ENCODE data around the gene FAM222A. TPM values are rescaled to one million over a fixed set of nuclear protein-coding genes. Genes with fewer than 3 reads are reported as not detected.

FAM222A gene
- polyA plus RNA-seq, 1 donor: 6.3 TPM

DNA sequence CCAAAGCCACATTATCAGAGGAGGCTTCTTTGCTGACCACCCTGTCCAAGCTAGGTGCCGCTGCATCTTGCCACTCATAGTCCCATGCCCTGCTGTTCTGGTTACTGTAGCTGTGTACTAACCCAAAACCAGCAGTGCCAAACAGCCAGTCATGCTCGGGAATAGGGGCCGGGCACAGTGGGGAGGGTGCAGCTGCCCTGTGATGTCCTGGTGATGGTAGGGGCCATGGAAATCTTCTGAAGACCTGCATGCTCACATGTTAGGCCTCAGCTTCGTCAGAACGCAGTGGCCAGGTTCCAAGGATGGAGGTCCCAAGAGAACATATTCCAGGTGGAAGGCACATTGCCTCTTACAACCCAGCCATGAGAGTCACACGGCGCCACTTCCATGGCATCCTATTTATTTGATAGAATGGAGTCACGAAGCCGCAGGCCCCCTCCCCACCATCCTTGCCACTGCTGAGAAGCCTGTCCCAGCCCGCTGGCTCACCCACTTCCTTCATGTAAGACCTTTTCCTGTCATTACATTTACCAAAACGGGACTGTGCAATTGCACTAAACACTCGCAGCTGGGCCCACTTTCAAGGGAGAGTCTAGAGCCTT lies 48.5 kb downstream of the FAM222A start:
- DNase-seq: no peak
- H3K4me1 ChIP-seq (ENCODE audit: control insufficient read depth, insufficient read depth, low read length): no peaks in the 10 kb centered on the region
- H3K4me3 ChIP-seq (ENCODE audit: low read length): no peak overlapping the region
- H3K36me3 ChIP-seq (ENCODE audit: control insufficient read depth, insufficient read depth, low read length): no peaks in the 10 kb centered on the region
- no peak overlapping the region for H3K27ac ChIP-seq (ENCODE audit: low read length)
- no peaks in the 10 kb centered on the region for H3K9me3 ChIP-seq (ENCODE audit: control insufficient read depth, low read depth, low read length)
- WGBS (ENCODE audit: insufficient coverage, low lambda C conversion rate): 80% methylated on average over 1 of the region's 12 CpGs
- H3K27me3 ChIP-seq (ENCODE audit: control insufficient read depth, insufficient read depth, low read length): no peaks in the 10 kb centered on the region

DNA sequence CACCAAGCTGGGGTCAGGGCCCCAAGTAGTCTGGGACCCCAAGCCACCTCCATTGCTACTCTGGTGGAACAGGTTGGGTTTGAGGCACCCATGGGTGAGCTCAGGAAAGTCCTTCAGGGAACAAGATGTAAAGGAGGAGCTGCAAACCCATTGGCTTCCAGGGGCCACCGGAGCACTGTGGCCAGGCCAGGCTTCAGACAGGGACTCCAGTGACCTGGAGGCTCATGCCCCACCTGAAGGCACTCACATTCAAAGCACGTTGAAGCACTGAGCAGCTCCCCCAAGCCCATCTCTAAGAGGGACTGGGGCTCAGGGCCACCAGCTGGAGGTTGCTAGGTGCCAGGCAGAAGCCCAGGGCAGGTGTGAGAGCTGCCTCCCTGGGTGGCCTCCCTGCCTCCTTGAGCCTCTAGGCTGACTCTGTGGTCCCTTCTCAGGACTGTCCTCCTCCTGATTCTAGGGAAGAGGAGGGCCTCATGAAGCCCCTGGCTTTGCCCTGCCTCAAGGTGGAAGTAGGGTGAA lies 49.1 kb downstream of the FAM222A start:
- DNase-seq: no peak
- H3K27ac ChIP-seq (ENCODE audit: low read length): no peak overlapping the region
- WGBS (ENCODE audit: insufficient coverage, low lambda C conversion rate): no CpG with 5 or more reads among the region's 2 CpGs
- no peaks in the 10 kb centered on the region for H3K4me1 ChIP-seq (ENCODE audit: control insufficient read depth, insufficient read depth, low read length)
- no peaks in the 10 kb centered on the region for H3K9me3 ChIP-seq (ENCODE audit: control insufficient read depth, low read depth, low read length)
- no peak overlapping the region for H3K4me3 ChIP-seq (ENCODE audit: low read length)
- H3K36me3 ChIP-seq (ENCODE audit: control insufficient read depth, insufficient read depth, low read length): no peaks in the 10 kb centered on the region
- no peaks in the 10 kb centered on the region for H3K27me3 ChIP-seq (ENCODE audit: control insufficient read depth, insufficient read depth, low read length)

DNA sequence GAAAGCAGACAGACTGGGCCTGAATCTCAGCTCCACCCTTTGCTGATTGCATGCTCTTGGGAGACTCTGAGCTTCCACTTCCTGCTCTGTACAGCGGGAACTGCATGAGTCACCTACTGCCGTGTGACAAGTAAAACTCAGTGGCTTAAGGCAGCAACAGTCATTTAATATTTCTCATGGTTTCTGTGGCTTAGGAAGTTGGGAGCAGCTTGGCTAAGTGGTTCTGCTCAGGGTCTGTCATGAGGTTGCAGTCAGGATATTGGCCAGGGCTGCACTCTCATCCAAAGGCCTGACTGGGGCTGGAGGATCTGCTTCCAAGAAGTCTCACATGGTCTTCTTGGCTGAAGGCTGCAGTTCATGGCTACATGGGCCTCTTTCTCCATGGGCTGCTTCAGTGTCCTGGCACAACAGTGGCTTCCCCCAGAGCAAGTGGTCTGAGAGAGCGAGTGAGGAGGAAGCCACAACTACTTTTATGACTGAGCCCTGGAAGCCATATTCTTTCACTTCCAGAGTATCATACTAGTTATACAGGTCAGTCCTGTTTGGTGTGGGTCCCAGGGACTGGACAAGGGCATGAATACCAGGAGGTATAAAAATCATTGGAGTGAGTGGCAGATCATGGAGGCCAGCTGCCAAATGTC lies 49.7 kb downstream of the FAM222A start:
- no peaks in the 10 kb centered on the region for H3K9me3 ChIP-seq (ENCODE audit: control insufficient read depth, low read depth, low read length)
- H3K27ac ChIP-seq (ENCODE audit: low read length): no peak overlapping the region
- H3K4me1 ChIP-seq (ENCODE audit: control insufficient read depth, insufficient read depth, low read length): no peaks in the 10 kb centered on the region
- no peak overlapping the region for H3K4me3 ChIP-seq (ENCODE audit: low read length)
- no CpG with 5 or more reads among the region's 3 CpGs for whole genome bisulfite sequencing (ENCODE audit: insufficient coverage, low lambda C conversion rate)
- H3K36me3 ChIP-seq (ENCODE audit: control insufficient read depth, insufficient read depth, low read length): no peaks in the 10 kb centered on the region
- H3K27me3 ChIP-seq (ENCODE audit: control insufficient read depth, insufficient read depth, low read length): no peaks in the 10 kb centered on the region
- DNase-seq: no peak

DNA sequence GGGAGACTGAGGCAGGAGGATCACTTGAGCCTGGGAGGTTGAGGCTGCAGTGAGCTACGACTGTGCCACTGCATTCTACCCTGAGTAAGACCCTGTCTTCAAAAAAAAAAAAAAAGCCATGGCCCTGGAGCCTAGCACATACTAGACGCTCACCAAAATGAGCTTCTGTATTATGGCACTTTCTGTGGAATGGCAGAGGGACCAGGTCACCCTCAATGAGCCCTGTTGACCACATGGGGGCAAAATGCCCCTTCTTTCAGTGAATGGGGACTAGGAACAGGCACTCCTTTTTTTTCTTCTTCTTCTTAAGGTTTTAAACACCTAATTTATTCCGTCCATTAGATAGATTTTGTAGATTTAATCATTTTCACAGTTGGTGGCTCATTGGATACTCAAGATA lies 50.5 kb downstream of the FAM222A start:
- no peaks in the 10 kb centered on the region for H3K9me3 ChIP-seq (ENCODE audit: control insufficient read depth, low read depth, low read length)
- H3K4me1 ChIP-seq (ENCODE audit: control insufficient read depth, insufficient read depth, low read length): no peaks in the 10 kb centered on the region
- DNase-seq: no peak
- WGBS (ENCODE audit: insufficient coverage, low lambda C conversion rate): no CpG with 5 or more reads among the region's 3 CpGs
- H3K27me3 ChIP-seq (ENCODE audit: control insufficient read depth, insufficient read depth, low read length): no peaks in the 10 kb centered on the region
- H3K36me3 ChIP-seq (ENCODE audit: control insufficient read depth, insufficient read depth, low read length): no peaks in the 10 kb centered on the region
- H3K27ac ChIP-seq (ENCODE audit: low read length): no peak overlapping the region
- H3K4me3 ChIP-seq (ENCODE audit: low read length): no peak overlapping the region

DNA sequence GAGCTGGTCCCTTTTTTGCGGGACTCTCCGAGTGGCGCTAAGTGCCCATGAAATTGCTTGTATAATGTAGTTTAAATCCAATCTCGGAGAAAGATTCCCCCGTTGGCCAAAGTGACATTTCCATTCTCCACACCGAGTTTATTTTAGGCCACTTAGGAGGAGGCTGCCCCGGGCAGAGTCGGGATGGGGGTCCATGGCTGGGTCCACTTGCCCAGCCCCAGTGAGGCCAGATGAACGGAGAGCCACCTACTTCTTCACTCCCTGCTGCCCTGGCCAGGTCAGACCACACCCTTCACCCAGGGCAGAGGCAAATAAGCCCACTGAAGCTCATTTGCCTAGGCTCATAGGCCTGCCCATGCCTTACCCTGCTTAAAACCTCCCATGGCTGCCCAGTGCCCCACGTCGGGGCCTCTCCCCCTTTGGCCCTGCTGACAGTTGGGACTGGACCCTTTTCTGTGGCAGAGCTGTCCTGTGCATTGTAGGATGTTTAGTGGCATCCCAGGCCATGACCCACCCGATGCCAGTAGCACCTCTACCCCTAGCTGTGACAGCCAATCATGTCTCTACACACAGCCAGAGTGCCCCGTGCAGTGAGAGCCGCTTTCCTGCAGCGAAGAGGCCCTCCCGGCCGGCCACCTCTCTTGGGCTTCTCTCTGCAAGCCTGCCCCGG lies 51.3 kb downstream of the FAM222A start:
- no peaks in the 10 kb centered on the region for H3K27me3 ChIP-seq (ENCODE audit: control insufficient read depth, insufficient read depth, low read length)
- no peaks in the 10 kb centered on the region for H3K9me3 ChIP-seq (ENCODE audit: control insufficient read depth, low read depth, low read length)
- no peak overlapping the region for H3K27ac ChIP-seq (ENCODE audit: low read length)
- peaks cover 2% of the 10 kb centered on the region for H3K36me3 ChIP-seq (ENCODE audit: control insufficient read depth, insufficient read depth, low read length)
- H3K4me1 ChIP-seq (ENCODE audit: control insufficient read depth, insufficient read depth, low read length): no peaks in the 10 kb centered on the region
- no CpG with 5 or more reads among the region's 18 CpGs for WGBS (ENCODE audit: insufficient coverage, low lambda C conversion rate)
- no peak overlapping the region for H3K4me3 ChIP-seq (ENCODE audit: low read length)
- DNase-seq: no peak

DNA sequence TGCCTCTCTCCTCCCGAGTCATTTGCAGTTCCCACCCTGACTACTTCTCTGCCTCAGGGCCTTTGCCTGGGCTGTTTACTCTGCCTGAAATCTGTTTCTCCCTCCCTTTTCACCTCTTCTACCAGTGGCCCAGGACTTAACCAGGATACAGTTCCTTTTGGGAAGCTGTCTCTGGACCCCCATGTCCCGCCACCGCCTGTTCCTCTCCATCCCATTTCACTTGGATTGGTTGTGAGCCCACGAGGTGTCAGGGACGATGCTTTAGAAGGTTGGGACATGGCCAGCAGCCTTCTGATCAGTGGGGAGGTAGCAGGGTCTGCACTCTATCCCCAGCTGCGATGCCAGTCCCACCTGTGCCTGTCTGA lies 51.8 kb downstream of the FAM222A start:
- no CpG with 5 or more reads among the region's 6 CpGs for WGBS (ENCODE audit: insufficient coverage, low lambda C conversion rate)
- Histone ChIP-seq H3K27ac (ENCODE audit: low read length) (no peak overlapping the region), H3K4me3 (ENCODE audit: low read length) (no peak overlapping the region), H3K36me3 (ENCODE audit: control insufficient read depth, insufficient read depth, low read length) (peaks cover 2% of the 10 kb centered on the region), H3K9me3 (ENCODE audit: control insufficient read depth, low read depth, low read length) (no peaks in the 10 kb centered on the region), H3K4me1 (ENCODE audit: control insufficient read depth, insufficient read depth, low read length) (no peaks in the 10 kb centered on the region), H3K27me3 (ENCODE audit: control insufficient read depth, insufficient read depth, low read length) (no peaks in the 10 kb centered on the region)
- no peak for DNase-seq

DNA sequence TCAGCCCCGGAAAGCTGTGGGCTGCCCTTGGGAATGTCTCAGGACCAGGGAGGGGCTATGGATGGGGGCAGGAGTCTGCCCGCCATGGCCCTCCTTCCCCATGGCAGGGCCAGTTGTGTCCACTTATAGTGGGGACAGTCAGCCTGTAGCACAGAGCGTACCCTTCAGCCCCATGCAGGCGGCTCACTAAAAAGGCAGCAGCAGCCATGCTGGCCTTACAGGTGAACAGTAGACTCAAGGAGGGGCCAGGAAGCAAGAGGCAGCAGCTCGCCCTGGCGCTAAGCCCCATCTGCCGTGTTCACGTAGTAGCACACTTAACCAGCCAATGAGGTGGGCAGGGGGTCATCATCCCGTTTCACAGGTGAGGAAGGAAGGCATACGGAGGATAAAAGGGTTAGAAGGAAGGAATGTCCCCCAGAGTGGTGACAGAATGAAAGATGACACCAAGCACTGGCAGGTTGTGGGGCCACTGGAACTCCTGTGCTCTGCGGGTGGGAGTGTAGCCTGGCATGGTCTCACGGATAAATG lies 52.7 kb downstream of the FAM222A start:
- Histone ChIP-seq H3K4me1 (ENCODE audit: control insufficient read depth, insufficient read depth, low read length) (no peaks in the 10 kb centered on the region), H3K27me3 (ENCODE audit: control insufficient read depth, insufficient read depth, low read length) (no peaks in the 10 kb centered on the region), H3K27ac (ENCODE audit: low read length) (no peak overlapping the region), H3K4me3 (ENCODE audit: low read length) (no peak overlapping the region), H3K36me3 (ENCODE audit: control insufficient read depth, insufficient read depth, low read length) (peaks cover 2% of the 10 kb centered on the region), H3K9me3 (ENCODE audit: control insufficient read depth, low read depth, low read length) (no peaks in the 10 kb centered on the region)
- WGBS (ENCODE audit: insufficient coverage, low lambda C conversion rate): 86% methylated on average over 2 of the region's 12 CpGs
- no peak for DNase-seq

DNA sequence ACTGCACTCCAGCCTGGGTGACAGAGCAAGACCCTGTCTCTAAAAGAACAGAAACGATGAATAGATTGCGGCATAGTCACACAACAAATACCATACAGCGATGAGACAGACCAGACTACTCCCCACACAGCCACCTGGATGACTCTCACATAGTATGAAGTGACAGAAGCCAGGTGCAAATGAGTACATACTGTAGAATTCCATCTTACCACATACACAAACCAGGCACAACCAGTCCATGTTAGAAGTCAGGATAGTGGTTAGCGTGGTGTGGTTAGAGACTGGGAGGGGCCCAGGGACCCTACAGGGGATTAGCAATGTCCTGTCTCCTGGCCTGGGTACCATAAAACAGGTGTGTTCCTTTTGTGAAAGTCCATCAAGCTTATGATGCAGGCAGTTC lies 53.8 kb downstream of the FAM222A start:
- Histone ChIP-seq H3K36me3 (ENCODE audit: control insufficient read depth, insufficient read depth, low read length) (peaks cover 2% of the 10 kb centered on the region), H3K27me3 (ENCODE audit: control insufficient read depth, insufficient read depth, low read length) (no peaks in the 10 kb centered on the region), H3K27ac (ENCODE audit: low read length) (no peak overlapping the region), H3K4me3 (ENCODE audit: low read length) (no peak overlapping the region), H3K4me1 (ENCODE audit: control insufficient read depth, insufficient read depth, low read length) (no peaks in the 10 kb centered on the region), H3K9me3 (ENCODE audit: control insufficient read depth, low read depth, low read length) (no peaks in the 10 kb centered on the region)
- no CpG with 5 or more reads among the region's 4 CpGs for WGBS (ENCODE audit: insufficient coverage, low lambda C conversion rate)
- DNase-seq: no peak

DNA sequence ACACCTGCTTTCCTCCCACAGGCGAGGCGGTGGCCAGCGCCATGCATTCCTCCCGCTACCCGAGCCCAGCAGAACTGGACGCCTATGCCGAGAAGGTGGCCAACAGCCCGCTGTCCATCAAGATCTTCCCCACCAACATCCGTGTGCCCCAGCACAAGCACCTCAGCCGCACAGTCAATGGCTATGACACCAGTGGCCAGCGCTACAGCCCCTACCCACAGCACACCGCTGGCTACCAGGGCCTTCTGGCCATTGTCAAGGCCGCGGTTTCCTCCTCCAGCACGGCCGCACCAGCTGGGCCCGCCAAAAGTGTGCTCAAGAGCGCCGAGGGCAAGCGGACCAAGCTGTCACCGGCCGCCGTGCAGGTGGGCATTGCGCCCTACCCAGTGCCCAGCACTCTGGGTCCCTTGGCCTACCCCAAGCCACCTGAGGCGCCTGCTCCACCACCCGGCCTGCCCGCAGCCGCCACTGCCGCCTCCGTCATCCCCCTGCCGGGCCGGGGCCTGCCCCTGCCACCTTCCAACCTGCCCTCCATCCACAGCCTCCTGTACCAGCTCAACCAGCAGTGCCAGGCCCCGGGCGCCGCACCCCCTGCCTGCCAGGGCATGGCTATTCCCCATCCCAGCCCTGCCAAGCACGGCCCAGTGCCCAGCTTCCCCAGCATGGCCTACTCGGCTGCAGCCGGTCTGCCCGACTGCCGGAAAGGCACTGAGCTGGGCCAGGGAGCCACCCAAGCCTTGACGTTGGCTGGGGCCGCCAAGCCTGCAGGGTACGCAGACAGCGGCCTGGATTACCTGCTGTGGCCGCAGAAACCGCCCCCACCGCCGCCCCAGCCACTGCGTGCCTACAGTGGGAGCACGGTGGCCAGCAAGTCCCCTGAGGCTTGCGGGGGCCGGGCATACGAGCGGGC lies 54.6 kb downstream of the FAM222A start:
- Histone ChIP-seq H3K36me3 (ENCODE audit: control insufficient read depth, insufficient read depth, low read length) (peaks cover 2% of the 10 kb centered on the region), H3K4me3 (ENCODE audit: low read length) (no peak overlapping the region), H3K4me1 (ENCODE audit: control insufficient read depth, insufficient read depth, low read length) (peaks cover 1% of the 10 kb centered on the region), H3K27ac (ENCODE audit: low read length) (no peak overlapping the region), H3K27me3 (ENCODE audit: control insufficient read depth, insufficient read depth, low read length) (no peaks in the 10 kb centered on the region), H3K9me3 (ENCODE audit: control insufficient read depth, low read depth, low read length) (no peaks in the 10 kb centered on the region)
- no peak for DNase-seq
- no CpG with 5 or more reads among the region's 54 CpGs for WGBS (ENCODE audit: insufficient coverage, low lambda C conversion rate)
